HT1080 (cell line): Measurements from ENCODE around the gene EFCAB13. TPM values are rescaled to one million over a fixed set of nuclear protein-coding genes. Genes with fewer than 3 reads are reported as not detected.

ENCODE experiments used
- DNase-seq: peaks from one replicate; pipeline ENCODE4 v3.0.0-alpha.2; 2015; ENCODE audit warnings: low read depth
- polyA plus RNA-seq, 2 experiments: library from polyadenylated mRNA; depleted of rRNA; stranded (reverse); fragments of >200 nt; gene quantifications; 2 replicates each; pipeline ENCODE4 v1.2.3, GENCODE V29; 2015
- total RNA-seq: library from RNA; depleted of rRNA; stranded (reverse); fragments of >200 nt; shearing (Covaris generic); gene quantifications from 2 replicates; pipeline ENCODE4 v1.2.3, GENCODE V29; 2014; rRNA removed

The EFCAB13 gene, protein sequence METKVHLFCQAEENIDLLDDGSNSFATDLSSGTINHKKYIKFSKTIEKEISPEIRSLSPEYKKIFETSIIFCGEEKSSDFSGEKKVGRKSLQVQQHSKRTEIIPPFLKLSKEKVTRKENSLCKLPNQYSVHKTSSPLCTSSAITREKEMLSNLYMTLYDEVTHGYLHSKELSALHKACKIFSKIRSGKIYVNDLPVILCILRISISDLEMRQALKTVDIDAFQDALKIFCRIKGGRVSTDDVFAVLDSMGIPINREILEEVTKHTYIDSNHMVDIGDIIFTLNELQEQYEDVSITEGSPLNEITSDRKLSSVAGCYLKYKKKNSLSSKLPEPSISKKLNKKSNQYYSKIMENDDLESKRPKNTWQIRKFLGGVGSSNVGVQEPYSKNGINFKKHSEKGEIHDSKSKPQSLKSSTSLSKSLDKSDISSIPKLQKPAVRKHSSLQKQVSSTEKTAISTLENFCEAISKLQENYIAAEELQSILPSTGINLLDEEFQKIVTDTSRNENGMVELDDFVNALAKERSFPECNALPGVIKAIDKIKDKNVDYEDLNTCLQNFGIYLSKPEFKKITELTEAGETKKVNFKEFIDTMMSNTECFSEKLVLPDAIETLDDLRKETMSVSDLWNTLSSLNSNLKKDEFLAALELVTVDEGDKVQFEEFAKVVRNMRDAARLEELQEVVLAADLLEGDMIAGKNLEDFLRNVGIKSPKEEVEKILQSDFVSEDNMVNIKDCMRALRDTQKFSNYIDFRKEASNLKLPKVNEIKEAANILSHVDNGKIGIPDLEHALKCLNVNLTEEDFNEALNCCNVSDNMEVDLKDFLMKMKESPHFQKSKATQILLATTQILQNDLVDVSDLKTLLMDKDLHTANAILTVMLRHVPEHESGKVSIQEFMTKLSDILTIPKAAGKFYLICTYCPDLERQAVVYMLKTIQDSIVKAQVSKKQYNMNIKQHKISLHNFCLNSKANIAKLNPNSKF
- not detected in 2 replicates for total RNA-seq
- polyA plus RNA-seq (2015; cell fraction: cytosol; rRNA removed): 0.10 and 0.25 TPM in 2 replicates
- polyA plus RNA-seq (2015; cell fraction: nucleus; rRNA removed): 2.5 and 3.6 TPM in 2 replicates

DNA sequence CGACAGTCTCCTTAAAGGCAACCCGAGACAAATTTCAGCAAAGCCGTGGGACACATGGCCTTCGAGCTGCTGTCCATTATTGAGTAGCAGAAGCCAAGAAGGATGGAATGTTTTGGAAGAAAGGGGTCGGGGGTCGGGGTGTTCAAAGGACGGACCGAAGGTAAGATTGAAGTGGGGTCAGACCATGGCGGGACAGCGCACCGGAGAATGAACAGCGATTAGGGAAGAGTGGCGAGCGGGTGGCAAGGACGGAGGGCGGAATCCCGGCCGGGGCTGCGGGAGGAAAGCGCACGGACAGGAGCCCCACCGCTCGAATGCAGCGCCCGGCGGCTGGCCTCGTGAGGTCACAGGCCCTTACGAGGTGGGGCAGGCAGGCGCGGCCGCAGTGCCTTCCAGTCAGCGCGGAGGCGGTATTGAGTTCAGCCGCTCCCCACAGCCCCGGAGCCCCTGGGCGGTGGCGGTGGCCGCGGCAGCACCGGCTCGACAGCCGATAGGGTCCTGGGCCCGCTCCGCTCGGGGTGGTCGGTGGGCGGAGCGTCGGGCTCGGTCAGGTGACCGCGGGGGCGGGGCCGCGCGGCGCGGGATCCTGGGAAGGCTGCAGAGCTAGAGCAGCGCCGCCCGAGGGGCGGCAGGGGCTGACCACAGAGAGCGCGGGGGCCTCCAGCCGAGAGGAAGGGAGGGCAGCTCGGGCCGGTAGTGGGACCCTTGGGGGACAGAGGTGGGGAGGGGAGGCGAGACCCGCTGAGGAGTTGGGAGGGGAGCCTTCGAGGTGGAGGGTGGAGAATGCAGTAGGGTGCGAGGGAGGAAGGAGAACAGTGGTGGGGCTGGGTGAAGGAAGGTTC, at the start of gene EFCAB13:
Gene EFCAB13, plus strand, starts transcription at position 574 of the 842 bp plus-strand sequence. CDS start 4,399 bp downstream, outside the sequence.
- peak; percentile 66 for DNase-seq

DNA sequence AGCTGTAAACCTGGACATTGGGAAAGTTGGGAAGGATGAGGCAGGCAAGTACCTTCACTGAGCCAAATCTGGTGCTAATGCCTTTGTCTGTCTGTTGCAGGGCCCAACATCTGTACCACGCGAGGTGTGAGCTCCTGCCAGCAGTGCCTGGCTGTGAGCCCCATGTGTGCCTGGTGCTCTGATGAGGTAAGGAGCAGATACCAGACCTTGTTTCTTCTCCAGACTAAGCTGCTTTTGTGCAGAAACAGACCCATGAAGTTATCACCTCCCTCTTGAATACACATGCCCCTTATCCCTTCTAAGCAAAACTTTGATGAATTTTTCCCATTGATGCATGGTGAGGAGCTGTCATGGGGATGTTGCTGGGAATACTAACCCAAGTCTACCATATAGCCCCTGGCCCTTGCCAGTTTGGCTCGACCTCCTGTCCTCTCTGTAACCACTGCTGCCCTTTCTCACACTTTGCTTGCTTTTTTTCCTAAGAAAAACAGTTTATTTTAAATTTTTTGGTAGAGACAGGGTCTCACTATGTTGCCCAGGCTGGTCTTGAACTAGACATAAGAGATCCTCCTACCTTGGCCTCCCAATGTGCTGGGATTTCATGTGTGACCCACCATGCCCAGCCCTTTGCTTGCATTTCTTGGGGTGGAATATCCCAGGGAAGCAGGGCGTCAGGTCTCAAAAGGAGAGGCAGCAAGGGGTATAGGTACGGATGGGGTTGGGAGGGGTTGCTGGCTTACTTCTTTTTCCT, 49.3 kb upstream of the EFCAB13 start:
- no peak for DNase-seq

DNA sequence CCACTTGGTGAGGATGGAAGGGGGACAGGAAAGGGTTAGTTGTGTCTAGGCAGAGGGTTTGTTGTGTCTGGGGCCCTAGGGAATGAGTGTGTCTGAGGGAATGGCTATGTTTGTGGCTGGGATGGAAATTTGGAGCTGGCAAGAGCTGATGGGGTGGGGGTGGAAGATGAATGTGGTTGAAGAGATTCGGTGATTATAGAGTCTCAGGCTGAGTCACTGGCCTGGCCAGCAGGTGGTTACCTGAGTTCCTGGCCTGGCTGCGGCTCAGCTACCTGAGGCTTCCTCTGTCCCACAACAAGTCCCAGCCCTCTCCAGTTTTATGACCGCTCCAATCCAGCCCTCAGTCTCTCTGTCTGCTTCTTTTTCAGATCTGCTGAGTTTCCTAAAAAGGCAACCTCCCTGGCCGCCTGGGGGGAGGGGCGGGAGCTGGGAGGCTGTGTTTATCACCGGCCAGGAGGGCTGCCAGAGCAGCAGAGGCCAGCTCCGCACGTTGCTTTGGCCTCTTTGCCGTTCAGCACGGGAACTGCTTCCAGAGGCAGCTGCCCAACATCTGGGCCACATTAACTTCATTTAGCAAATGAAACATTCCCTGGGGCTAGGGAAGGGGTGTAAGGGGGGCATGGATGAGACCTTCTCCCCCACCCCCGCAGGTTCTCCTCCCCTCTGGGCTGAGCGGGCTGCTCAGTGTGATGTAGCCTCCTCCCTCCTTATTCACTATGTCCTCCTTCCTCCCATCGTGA, 48.3 kb upstream of the EFCAB13 start:
- DNase-seq: no peak

DNA sequence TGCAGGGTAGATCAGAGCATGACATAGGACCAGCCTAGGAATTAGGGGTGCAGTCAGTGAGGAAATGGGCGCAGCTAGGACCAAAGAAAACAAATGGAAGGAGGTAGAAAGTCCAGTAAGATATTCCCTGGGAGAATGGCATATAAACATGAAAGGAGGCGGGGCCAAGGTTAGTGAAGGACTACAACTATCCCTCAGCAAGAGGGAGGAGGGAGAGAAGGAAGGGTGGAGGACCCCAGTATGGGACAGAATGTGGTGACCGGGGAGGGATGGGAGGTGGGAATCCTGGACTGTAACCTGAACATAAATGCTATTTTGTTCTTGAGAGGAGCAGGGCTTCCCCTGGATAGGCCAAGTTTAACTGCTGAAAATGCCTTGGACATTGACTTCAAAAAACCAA, 47.3 kb upstream of the EFCAB13 start:
- DNase-seq: no peak

DNA sequence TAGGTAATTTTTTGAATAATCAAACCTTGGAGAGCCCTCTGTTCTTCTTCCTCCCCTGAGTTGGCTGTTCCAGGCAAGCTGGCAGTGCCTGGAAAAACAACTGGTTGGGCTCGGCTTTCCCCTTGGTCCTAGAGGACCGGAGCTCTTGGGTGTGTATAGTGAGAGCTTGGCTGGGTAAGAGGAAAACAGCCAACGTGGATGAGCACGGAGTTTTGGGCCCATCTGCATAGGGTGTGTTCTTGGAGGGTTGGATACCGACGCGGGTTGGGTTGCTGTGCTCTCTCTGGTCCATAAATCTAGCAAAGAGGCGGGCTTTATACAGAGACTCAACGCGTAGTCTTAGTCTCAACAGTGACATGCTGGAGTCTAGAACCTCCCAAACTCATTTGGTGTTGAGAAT, 46.9 kb upstream of the EFCAB13 start:
- DNase-seq: peak; percentile 47

DNA sequence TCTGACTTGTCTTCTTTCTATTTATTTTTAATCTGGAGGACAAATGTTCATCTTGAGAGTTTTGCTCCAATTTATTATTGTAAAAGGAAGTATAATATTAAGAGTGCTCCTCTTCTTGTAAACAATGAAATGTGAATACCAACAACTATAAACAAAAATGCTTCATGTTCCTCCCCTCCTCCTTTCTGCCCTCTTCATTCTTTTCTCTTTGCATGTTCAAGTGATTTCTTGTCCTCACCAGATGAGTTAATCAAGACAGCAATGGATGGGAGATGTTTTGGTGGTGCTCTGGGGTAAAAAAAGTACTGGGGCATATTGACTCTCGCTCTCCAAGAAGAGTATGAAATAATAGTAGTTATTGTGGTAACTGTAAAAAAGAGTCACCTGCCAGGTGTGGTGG, 45.8 kb upstream of the EFCAB13 start:
- no peak for DNase-seq

DNA sequence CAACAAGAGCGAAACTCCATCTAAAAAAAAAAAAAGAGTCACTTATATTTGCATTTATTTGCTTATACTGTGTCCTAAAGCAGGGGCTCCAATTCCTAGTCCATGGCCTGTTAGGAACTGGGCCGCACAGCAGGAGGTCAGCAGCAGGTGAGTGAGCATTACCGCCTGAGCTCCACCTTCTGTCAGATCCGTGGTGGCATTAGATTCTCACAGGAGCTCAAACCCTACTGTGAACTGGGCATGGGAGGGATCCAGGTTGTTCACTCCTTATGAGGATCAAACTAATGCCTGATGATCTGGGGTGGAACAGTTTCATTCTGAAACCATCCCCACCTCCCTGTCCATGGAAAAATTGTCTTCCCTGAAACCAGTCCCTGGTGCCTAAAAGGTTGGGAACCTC, 45.2 kb upstream of the EFCAB13 start:
- no peak for DNase-seq

DNA sequence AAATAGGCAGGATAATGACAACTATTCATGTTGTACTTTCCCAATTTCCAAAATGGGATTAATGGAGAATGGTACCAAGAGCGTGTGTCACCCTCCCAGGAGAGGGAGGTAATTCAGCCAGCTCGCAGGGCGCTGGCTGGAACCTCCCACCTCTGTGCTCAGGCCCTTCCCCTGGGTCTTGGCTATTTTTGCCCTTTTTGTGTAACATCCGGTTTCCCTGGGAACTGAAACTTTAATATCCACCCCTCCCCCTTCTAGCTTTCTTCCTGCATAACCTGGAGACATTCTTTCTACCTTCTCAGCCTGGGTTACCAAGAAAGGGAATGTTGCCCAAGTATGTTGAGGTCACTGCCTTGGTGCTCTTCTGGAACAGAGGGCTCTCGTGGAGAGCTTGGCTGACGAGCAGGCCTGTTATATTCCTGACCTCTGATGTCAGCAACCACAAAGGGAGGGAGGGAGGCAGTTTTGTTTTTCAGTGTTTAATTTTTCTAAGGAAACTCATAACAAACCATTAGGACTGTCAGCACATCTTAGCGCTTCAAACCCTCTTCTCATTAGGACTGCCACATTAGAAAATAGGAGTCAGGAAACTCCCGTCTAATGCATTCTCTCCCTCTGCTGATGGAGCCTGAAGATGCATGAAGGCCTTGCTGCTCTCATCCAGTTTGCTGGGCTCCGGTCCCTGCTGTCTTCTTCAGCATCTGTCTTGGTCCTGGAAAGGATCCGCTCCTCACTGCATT, 44.5 kb upstream of the EFCAB13 start:
- DNase-seq: peak; percentile 98

DNA sequence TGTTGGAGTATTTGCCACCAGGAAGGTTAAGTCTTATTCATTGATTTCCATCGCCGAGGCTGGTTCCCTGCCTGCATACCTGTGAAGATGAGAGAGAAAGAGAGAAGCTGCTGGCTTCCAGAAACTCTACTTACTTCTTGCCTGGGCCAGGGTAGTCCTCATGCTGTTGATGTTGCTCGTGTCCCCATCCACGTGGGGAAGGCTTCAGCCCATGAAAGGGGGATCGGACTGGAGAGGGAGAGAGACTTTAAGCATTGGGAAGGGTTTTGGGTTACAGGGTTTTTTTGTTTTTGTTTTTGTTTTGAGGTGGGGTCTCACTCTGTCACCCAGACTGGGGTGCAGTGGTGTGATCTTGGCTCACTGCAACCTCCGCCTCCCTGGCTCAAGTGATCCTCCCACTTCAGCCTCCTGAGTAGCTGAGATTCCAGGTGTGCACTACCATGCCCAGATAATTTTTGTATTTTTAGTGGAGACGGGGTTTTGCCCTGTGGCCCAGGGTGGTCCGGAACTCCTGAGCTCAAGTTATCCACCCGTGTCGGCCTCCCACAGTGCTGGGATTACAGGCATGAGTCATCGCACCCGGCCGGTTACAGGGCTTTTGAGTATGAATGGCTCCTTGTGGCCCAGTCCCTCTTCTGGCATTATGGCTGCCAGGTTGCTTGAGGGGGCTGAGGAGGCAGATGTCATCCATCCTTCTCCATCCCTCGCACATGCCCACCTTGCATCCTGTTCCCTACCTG, 43.5 kb upstream of the EFCAB13 start:
- peak; percentile 74 for DNase-seq

DNA sequence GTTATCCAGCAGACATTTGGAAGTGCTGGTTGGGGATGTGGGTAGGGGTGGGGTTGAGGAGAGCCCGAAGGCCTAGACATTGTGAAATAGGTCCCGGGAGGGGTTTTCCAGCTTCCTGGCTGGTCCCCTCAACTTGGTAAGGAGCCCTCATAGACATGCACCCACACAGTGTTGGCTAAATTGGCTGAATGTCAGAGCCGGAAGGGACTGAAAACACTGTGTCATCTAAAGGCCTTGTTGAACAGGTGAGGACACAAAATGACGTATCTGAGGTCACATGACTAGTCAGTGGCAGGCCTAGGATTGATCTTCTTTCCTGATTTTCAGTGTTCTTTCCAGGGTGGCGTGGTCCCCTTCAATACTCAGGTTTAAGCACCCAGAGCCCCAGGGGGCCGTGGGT, 42.5 kb upstream of the EFCAB13 start:
- DNase-seq: no peak

DNA sequence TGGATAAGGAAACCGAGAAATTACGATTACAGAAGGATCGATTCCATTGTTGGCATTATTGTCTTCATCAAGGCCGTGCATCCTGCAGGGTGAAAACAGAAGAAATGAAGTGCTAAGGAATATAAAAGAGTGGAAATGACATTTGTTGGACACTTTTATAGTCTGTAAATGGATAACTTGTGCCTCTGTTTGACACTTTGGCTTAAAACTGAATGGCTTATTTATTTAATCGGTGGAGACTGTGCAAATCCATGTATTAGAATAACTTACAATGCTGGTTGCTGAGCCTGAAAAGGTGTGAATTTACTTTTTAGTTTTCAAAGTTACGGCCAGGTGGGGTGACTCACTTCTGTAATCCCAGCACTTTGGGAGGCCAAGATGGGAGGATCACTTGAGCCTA, 38.8 kb upstream of the EFCAB13 start:
- no peak for DNase-seq

DNA sequence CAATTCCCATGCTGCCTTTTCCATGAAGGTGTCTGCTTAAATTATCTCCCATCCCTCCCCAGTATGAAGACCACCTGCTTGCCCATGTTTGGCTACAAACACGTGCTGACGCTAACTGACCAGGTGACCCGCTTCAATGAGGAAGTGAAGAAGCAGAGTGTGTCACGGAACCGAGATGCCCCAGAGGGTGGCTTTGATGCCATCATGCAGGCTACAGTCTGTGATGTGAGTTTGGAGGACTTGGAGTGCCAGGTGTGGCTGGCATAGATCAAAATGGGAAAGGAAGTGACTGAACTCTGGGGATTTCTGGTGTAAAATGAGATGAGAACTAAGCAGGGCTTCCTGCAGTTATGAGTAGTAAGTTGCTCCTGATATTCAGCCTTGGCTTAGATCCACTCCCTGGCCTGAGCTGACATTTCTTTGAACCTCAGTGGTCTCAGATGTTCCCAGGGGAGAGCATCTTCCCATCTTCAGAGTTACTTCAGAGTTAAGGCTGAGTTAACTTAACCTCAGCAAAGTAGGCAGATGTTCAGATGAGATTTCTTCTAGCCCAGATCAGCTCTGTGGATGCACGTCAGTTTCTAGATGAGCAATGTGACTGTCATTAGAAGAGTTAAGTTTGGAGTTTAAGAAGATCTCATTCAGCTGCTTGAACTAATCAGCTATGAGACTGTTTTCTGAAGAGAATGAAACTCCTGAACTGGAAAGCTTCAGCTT, 37.4 kb upstream of the EFCAB13 start:
- DNase-seq: peak; percentile 22

DNA sequence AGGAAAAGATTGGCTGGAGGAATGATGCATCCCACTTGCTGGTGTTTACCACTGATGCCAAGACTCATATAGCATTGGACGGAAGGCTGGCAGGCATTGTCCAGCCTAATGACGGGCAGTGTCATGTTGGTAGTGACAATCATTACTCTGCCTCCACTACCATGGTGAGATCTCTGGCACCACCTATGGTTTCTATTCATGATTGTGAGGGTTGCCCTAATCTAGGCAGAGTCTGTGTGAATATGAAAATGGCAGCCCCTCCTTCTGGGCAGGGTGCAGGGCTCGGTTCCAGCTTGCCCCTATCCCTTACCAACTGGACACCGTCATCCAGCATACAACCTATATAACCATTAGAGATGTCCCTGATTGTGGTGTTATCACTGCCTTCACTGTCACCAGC, 36.7 kb upstream of the EFCAB13 start:
- no peak for DNase-seq

DNA sequence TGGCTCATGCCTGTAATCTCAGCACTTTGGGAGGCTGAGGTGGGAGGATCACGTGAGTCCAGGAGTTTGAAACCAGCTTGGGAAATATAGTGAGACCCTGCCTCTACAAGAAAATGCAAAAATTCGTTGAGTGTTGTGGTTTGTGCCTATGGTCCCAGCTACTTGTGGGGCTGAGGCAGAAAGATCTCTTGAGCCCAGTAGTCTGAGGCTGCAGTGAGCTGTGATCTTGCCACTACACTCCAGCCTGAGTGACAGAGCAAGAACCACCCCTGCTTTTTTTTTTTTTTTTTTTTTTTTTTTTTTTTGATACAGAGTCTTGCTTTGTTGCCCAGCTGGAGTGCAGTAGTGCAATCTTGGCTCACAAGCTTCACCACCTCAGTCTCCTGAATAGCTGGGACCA, 36.1 kb upstream of the EFCAB13 start:
- DNase-seq: no peak

DNA sequence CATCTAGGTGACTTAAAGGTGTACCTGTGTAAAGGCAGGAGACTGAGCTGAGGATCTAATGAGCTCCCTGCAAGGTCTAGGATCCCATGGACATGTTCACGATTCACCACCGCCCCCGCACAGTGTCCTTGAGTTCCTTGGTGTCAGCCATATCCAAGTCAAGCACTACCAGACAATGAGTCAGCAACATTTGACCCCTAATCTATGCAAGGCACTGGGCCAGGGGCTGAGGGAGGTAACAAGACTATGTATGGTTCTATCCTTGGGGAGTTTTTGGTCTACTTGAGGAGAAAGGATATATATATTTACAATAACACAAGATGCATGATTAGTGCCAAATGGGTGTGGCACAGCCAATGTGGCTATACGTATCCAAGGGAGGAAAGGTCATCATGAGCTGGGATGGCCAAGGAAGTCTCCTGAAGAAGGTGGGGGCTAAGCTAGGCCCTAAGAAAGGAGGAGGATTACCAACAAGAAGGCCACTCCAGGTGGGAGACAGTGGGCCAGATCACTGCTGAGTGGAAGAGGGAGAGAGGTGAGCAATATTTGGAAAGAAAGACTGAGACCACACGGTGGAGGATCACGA, 35.1 kb upstream of the EFCAB13 start:
- no peak for DNase-seq

DNA sequence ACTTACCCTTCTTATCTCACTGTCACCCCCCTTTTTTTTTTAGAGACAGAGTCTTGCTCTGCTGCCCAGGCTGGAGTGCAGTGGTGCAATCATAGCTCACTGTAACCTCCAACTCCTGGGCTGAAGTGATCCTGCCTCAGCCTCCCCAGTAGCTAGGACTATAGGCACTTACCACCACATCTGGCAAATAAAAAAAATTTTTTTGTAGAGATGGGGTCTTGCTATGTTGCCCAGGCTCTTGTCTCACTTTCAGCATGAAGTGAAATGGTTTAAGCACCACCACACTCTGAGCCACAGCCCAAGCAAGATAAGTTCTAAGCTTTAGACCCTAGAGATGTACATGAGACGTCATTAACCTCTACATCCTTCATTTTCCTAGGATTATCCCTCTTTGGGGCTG, 34.5 kb upstream of the EFCAB13 start:
- DNase-seq: no peak

DNA sequence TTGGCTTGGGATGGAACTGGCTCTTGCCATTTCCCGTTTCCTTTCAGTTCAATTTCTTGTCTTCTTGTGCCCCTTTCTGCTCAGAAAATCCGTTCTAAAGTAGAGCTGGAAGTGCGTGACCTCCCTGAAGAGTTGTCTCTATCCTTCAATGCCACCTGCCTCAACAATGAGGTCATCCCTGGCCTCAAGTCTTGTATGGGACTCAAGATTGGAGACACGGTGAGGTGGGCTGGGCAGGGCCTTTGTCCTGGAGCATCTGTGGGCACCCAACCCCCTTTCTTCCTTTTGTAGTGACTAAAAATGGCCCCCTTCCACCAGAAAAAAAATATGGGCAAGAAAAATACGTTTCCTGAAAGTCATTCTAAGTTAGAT, 32.9 kb upstream of the EFCAB13 start:
- no peak for DNase-seq
